Rectal smooth muscle tissue (tissue), 1 donor: Measurements from ENCODE around the gene PHEX.

Experiments used
- H3K27ac ChIP-seq: one replicate; pipeline ENCODE4 v1.7.0; 2013; ENCODE audit warnings: low read depth, low read length, inconsistent platforms
- H3K27me3 ChIP-seq: one replicate; pipeline ENCODE4 v1.7.0; 2013; ENCODE audit warnings: low read length; ENCODE audit not compliant: control insufficient read depth, insufficient read depth
- H3K36me3 ChIP-seq: one replicate; pipeline ENCODE4 v1.7.0; 2013; ENCODE audit warnings: low read length; ENCODE audit not compliant: control insufficient read depth, insufficient read depth
- H3K4me1 ChIP-seq: one replicate; pipeline ENCODE4 v1.7.0; 2013; ENCODE audit warnings: low read length; ENCODE audit not compliant: control insufficient read depth, insufficient read depth
- H3K4me3 ChIP-seq: one replicate; pipeline ENCODE4 v1.7.0; 2013; ENCODE audit warnings: low read length
- H3K9ac ChIP-seq: one replicate; pipeline ENCODE4 v1.7.0; 2013; ENCODE audit warnings: low read length

PHEX gene

DNA sequence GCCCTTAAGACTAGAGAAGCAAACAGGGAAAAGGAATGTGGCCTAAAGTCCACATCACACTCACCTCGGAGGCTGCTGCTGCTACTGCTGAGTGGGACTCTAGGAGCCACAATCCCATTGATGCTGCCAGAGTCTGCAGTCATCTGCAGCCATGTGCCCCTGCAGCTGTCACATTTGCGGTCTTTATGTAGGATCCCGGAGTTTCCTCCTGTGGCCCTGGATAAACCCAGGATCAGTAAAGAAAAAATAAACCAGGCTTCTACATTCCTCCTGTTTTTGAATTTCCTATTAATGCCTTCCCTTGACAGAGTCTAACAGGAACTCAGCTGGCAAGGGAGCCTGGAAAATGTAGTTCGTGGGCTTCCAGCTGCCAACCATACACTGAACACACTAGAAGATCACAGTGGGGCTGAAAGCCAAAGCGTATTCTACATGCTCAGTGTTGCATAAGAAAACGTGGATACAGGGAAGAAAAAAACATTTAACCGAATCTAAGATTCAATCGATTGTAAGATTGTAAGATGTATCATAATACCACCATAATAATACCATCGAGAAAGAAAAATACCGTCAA lies 10.3 kb upstream of the PHEX start:
- no peaks in the 10 kb centered on the region for H3K27me3 ChIP-seq
- no peaks in the 10 kb centered on the region for H3K36me3 ChIP-seq
- H3K27ac ChIP-seq: no peak overlapping the region

DNA sequence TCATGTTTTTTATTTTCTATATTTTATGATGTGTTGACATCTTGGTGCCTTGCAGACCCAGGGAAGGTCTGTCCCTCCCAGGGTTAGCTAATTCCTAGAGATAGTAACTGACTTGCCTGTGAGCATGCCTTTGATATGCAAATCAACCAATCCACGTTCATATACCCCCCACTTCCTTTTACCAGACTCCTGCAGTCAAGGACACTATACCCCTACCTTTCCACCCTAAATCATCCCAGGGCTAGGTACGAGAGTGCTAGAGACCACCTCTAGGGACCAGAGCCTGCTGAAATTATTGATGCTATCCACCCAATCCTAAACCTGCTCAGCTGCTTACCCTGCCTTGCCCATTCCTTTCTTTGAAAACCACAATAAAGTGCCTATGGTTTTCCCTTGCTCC lies 7.5 kb upstream of the PHEX start:
- H3K36me3 ChIP-seq: no peaks in the 10 kb centered on the region
- H3K27me3 ChIP-seq: no peaks in the 10 kb centered on the region
- no peaks in the 10 kb centered on the region for H3K4me1 ChIP-seq
- no peak overlapping the region for H3K4me3 ChIP-seq
- H3K27ac ChIP-seq: no peak overlapping the region
- H3K9ac ChIP-seq: no peak overlapping the region

More for the DNA sequence above, 10.3 kb upstream of the PHEX start:
- H3K9ac ChIP-seq: no peak overlapping the region
- H3K4me1 ChIP-seq: no peaks in the 10 kb centered on the region
- H3K4me3 ChIP-seq: no peak overlapping the region

DNA sequence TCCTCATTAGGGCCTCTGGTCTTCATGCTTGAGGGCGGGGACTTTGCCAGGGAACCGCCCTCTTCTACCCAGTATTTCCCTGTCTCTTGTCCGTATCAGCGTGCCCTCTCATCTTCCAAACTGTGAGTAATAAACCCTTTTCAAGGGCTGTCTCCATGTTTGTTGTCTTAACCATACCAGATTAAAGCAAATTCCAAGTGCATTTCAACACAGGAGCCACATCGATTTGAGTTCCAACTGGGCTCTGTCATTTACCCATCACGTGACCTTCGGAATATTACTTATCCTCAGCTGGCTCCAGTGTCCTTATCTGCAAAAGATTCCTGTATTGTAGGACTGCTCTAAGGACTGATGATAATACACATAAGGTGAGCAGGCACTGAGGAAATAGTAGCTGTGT lies 6.4 kb upstream of the PHEX start:
- Histone ChIP-seq H3K27ac (no peak overlapping the region), H3K27me3 (no peaks in the 10 kb centered on the region), H3K36me3 (no peaks in the 10 kb centered on the region), H3K9ac (no peak overlapping the region), H3K4me1 (no peaks in the 10 kb centered on the region), H3K4me3 (no peak overlapping the region)

DNA sequence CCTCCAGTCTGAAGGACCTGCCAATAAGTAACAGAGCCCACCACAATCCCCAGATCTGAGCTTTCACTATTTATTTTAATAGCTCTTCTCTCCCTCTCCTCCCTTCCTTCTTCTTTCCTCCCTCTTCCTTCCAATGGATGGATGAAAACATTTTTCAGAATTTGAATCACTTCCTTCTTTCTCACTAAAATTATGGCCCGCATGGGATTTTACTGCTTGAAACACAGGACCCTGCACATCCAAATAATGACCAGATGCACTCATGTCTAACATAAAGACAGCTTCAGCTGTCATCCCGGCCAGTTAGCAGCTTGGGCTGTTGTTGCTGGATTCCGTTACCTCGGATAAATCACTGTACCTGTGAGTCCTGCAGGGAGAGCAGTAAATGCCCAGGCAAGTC lies 5.4 kb upstream of the PHEX start:
- Histone ChIP-seq H3K27me3 (no peaks in the 10 kb centered on the region), H3K36me3 (no peaks in the 10 kb centered on the region), H3K4me1 (no peaks in the 10 kb centered on the region), H3K4me3 (no peak overlapping the region), H3K9ac (no peak overlapping the region), H3K27ac (no peak overlapping the region)

DNA sequence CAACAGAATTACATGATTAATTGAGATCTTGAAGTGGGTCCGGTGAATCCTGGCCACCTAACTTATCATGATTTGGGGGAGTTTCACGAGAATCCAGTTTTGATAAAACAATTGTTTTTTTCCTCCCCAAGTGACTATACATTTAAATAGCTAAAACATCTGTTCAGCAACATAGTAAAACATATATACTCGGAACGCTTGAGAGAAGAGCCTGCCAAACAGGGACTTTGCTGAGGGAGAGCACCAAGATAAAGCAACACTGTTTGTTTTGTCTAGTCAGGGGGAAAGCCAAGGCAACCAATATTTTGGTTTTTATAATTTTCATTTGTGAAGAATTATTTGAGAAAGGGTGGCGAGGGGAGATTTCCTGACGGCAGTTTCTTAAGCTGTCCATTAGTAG lies 381 bp downstream of the PHEX start:
- Histone ChIP-seq H3K27ac (no peak overlapping the region), H3K27me3 (no peaks in the 10 kb centered on the region), H3K36me3 (no peaks in the 10 kb centered on the region), H3K9ac (no peak overlapping the region), H3K4me3 (no peak overlapping the region), H3K4me1 (no peaks in the 10 kb centered on the region)

DNA sequence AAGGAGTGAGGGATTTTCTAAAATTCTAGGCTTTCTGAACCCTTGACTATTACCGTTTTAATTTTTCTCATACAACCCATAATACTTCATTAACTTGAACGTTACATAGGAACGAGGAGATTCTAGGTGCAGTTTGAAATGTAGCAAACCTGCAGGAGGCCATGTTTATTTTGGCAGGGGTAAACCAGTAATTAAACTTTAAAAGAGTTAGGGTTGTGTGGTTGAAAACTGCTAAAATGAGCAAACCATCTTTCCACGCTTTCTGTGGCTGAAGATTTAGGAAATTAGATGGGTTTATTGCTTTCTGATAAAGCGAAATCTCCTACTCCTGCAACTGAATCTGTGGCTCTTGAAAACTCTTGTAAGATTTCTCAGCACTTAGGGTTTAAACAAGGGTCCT lies 1.7 kb downstream of the PHEX start:
- Histone ChIP-seq H3K27me3 (no peaks in the 10 kb centered on the region), H3K4me1 (no peaks in the 10 kb centered on the region), H3K4me3 (no peak overlapping the region), H3K27ac (no peak overlapping the region), H3K9ac (no peak overlapping the region), H3K36me3 (no peaks in the 10 kb centered on the region)

DNA sequence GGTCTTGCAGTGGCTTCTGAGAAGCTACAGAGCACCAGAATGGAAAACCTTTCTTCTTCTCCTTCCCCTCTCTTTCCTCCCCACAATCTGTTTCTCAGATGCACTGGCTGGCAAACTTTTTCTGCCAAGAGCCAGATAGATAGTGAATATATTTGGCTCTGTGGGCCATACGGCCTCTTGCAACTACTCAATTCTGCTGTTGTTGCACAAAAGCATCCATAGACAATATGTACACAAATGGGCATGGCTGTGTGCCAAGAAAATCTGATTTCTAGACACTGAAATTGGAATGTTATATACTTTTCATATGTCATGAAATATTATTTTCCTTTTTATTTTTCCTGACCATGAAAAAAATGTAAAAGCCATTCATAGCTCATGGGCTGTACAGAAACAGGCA lies 3.1 kb downstream of the PHEX start:
- H3K4me1 ChIP-seq: no peaks in the 10 kb centered on the region
- H3K4me3 ChIP-seq: no peak overlapping the region
- no peaks in the 10 kb centered on the region for H3K27me3 ChIP-seq
- H3K36me3 ChIP-seq: no peaks in the 10 kb centered on the region
- H3K9ac ChIP-seq: no peak overlapping the region
- no peak overlapping the region for H3K27ac ChIP-seq

DNA sequence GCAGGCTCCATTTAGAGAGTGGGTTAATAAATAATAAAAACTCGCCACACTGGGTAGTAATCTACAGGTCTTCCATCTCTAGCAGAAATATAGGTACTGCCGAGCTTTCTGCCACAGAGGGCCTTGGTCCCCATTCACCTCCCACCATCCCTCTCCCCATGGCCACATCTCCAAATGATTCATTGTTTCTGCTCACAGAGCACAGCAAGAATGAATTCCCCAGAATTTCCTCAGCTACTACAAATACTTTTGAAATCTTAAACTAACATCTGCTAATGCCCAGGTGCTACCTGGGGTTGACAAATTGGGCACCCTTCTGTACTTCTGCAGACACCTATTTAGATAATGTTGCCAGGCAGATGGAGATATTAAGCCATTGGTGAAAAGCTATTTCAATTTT lies 5.1 kb downstream of the PHEX start:
- H3K27ac ChIP-seq: no peak overlapping the region
- H3K4me1 ChIP-seq: no peaks in the 10 kb centered on the region
- no peaks in the 10 kb centered on the region for H3K27me3 ChIP-seq
- no peak overlapping the region for H3K9ac ChIP-seq
- H3K36me3 ChIP-seq: no peaks in the 10 kb centered on the region
- no peak overlapping the region for H3K4me3 ChIP-seq

DNA sequence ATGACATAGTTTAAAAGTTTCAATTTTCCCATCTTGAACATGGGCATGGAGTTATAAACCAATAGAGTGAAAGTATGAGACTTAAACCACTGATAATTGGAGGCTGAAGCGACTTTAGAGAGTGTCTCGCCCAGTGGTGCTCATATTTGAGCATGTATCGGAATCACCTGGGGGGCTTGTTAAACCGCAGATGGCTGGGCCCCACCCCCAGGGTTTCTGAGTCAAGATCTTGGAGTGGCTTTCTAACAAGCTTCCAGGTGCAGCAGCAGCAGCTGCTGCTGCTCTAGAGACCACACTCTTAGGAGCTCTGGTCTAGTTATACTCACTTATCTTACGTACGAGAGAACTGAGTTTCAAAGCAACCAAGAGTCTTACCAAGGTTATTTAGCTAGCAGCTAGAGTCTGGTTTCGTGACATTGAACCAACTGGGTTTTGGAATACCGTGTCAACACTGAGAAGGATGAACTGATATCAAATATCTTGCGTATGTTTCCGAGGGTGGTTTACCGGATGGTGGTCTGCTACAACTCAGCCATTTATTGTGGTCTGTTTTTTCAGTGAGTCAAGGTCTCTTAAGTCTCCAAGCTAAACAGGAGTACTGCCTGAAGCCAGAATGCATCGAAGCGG lies 5.9 kb downstream of the PHEX start:
- H3K4me1 ChIP-seq: no peaks in the 10 kb centered on the region
- no peak overlapping the region for H3K27ac ChIP-seq
- no peaks in the 10 kb centered on the region for H3K36me3 ChIP-seq
- no peak overlapping the region for H3K9ac ChIP-seq
- no peaks in the 10 kb centered on the region for H3K27me3 ChIP-seq
- H3K4me3 ChIP-seq: no peak overlapping the region

DNA sequence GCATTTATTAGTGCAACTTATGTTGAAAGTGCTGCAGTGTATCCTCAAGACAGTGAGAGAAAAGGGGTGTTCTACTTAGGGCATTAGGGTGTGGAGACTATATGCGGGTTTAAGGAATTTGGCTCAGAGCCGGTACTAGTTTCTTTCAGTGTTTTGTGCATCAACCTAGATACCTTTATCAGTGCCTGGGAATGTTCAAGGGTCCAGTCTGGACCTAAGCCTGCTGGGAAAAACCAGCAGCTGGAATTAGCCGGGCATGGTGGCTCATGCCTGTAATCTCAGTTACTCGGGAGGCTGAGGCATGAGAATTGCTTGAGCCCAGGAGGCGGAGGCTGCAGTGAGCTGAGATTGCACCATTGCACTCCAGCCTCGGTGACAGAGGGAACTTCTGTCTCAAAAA lies 7.4 kb downstream of the PHEX start:
- Histone ChIP-seq H3K27ac (no peak overlapping the region), H3K4me3 (no peak overlapping the region), H3K27me3 (no peaks in the 10 kb centered on the region), H3K4me1 (no peaks in the 10 kb centered on the region), H3K9ac (no peak overlapping the region), H3K36me3 (no peaks in the 10 kb centered on the region)

DNA sequence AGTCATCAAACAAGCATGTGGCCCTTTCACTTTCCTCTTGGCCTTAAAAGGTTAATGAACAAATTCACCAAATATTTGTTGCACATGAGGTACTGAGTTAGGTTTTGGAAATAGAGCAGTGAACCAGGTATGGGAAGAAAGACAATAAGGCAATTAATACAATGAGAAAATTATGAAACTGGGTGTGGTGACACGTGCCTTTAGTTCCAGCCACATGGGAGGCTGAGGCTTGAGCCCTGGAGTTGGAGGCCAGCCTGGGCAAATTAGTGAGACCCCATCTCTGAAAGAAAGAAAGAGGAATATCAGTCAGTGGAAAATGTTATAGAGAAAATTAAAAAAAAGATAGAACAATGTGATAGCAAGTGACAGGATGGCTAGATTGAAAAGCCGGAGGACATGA lies 8.1 kb downstream of the PHEX start:
- H3K36me3 ChIP-seq: no peaks in the 10 kb centered on the region
- no peaks in the 10 kb centered on the region for H3K27me3 ChIP-seq
- H3K9ac ChIP-seq: no peak overlapping the region
- H3K4me1 ChIP-seq: no peaks in the 10 kb centered on the region
- no peak overlapping the region for H3K27ac ChIP-seq
- no peak overlapping the region for H3K4me3 ChIP-seq

DNA sequence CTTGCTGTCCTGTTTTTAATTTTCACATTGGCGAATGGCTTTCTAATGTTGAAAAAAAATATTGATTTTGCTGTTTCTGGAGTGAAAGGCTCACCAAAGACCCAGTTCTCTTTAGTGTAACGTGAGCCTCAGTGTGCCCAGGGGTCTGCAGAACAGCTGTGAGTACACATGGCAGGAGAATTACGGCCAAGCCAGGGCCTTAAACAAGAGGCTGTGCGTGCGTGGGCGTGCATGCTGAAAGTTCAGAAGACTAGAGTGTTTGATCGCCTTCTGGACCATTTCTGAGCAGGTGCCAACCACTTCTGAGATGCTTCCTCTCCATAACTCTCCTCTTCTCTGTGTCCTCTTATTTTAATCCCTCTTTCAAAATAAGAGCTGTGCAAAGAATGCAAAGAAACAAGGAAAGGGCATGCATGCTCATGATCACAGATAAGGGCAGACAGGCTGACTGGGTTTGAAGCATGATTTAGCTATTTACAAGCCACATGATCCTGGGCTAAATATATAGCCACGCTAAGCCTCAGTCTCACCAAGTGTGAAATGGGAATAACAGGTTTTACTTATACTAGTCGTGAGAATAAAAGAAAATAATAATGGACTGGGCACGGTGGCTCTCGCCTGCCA lies 9.9 kb downstream of the PHEX start:
- no peaks in the 10 kb centered on the region for H3K4me1 ChIP-seq
- no peak overlapping the region for H3K4me3 ChIP-seq
- H3K9ac ChIP-seq: no peak overlapping the region
- H3K36me3 ChIP-seq: no peaks in the 10 kb centered on the region
- no peak overlapping the region for H3K27ac ChIP-seq
- no peaks in the 10 kb centered on the region for H3K27me3 ChIP-seq

DNA sequence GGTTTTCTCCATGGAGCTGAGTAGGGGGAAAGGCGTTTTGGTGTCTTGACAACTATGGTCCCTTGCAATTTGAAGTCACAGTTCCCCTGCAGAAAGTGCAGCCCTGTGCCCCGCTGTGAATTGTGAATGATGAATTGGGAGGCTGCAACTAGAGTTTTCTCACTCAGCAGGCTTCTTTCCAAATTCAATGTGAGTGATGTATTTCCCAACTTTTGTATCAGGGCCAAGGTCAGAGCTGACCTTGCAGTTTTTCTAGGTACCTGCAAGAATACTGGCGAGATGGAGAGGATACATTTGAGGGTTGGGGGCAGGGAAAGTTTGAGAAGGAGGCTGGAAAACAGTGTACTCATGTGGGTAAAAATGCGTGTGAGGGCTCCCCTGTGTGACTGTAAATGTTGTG lies 11.7 kb downstream of the PHEX start:
- Histone ChIP-seq H3K4me1 (no peaks in the 10 kb centered on the region), H3K4me3 (no peak overlapping the region), H3K27me3 (no peaks in the 10 kb centered on the region), H3K9ac (no peak overlapping the region), H3K27ac (no peak overlapping the region), H3K36me3 (no peaks in the 10 kb centered on the region)
